ENCODE results near the gene ANO9.
A peak's percentile ranks its signal among the peaks of the same experiment; 100 is the strongest.

ANO9 gene

DNA sequence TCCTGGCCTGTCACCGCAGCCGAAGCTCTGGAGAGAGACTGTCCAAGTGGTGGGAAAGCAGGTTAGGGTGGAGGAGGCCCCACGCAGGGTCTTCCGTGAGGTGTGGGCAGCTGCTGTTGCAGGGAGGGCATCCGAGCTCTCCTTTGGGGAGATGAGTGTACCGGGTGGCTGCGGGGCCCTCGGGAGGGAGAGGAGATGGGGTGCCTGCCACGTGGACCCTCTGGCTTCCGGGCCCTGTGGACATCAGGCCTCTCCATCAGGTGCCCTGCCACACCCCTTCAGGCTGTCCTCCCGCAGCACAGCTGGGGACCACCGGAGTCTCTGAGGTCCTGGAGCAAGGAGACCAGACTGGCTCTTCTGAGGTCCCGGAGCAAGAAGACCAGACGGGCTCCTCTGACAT lies 9.9 kb upstream of the ANO9 start:
- no peak overlapping the region for H3K4me3 ChIP-seq (ENCODE audit: low read depth, low read length)
- TF ChIP-seq, protein P1, sequence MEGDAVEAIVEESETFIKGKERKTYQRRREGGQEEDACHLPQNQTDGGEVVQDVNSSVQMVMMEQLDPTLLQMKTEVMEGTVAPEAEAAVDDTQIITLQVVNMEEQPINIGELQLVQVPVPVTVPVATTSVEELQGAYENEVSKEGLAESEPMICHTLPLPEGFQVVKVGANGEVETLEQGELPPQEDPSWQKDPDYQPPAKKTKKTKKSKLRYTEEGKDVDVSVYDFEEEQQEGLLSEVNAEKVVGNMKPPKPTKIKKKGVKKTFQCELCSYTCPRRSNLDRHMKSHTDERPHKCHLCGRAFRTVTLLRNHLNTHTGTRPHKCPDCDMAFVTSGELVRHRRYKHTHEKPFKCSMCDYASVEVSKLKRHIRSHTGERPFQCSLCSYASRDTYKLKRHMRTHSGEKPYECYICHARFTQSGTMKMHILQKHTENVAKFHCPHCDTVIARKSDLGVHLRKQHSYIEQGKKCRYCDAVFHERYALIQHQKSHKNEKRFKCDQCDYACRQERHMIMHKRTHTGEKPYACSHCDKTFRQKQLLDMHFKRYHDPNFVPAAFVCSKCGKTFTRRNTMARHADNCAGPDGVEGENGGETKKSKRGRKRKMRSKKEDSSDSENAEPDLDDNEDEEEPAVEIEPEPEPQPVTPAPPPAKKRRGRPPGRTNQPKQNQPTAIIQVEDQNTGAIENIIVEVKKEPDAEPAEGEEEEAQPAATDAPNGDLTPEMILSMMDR (IDR thresholded peaks at IDR 0.05; ENCODE audit: borderline replicate concordance, insufficient read depth, low read depth, low read length): no peak

DNA sequence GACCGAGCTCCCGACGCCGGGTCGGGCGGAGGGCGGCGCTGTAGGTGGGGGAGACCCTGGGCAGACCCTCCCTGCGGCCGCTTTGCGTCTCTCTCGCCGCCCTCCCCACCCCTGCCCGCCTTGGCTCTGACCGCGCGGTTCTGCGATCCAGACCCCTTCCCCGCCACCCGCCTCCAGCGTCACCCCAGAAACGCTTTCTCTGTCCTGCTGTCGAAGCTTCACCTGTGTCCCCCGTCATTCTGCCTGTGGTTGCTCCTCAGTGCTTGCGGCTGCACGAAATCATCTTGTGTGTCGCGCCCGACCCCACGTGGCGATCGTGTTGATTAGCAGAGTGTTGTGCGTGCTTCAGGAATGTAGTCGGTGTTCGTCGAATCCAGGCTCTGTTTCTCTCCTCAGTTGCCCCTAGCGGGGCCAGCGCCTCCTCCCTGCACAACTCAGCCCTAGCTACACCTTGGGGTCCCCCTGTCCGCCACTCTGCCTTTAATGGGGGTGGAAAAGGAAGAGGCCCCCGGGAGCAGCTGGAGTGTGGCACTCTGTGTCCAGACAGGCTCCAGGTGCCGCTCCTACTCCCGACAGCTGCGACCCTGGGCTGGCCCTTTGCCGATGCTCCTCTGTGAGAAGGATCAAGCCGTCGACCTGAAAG lies 9.1 kb upstream of the ANO9 start:
- peak overlapping the region; percentile 90 for H3K4me3 ChIP-seq (ENCODE audit: low read depth, low read length)
- TF ChIP-seq, protein P1 (IDR thresholded peaks at IDR 0.05; ENCODE audit: borderline replicate concordance, insufficient read depth, low read depth, low read length): 0 out of 2 replicates have a peak, but pooled peaks have one; percentile 25

DNA sequence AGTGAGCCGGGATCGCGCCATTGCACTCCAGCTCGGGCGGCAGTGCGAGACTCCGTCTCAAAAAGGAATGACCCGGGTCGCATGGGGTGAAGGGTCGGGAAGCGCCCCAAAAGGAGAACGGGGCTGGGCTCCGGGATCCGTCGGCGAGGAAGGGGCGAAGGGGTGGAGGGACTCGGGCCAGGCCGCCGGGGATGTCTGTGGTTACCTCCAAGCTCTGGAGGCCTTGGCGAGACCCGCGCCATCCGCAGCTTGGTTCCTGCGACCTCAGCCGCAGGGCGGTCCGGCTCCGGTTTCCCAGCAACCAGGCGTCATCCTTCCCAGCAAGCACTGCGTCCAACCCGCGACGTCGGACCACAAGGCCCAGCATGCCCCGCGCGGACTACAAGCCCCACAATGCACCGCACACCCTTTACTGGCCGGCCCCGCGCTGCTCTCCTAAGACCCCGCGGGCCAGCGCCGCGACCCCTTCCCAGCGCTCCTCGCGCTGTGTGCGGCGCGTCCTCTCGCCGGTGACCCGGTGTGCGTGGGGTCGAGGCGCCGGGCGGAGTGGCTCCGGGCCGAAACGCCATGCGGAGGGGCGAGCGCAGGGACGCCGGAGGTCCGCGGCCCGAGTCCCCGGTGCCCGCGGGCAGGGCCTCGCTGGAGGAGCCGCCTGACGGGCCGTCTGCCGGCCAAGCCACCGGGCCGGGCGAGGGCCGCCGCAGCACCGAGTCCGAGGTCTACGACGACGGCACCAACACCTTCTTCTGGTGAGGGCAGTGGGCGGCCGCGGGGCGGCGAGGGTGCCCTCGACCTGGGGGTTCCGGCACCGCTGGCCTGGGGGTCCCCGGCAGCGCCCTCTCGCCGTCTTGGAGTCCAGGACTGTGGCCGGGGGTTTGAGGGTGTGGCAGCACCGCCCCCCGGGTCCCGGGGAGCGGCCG lies 8.3 kb upstream of the ANO9 start, which contains the start of gene PTDSS2:
Gene PTDSS2, plus strand, starts transcription at position 391 of the 920 bp plus-strand sequence. Its CDS starts 177 bp downstream, at position 568.
- TF ChIP-seq, protein P1 (IDR thresholded peaks at IDR 0.05; ENCODE audit: borderline replicate concordance, insufficient read depth, low read depth, low read length): 0 out of 2 replicates have a peak, but pooled peaks have one; percentile 3

DNA sequence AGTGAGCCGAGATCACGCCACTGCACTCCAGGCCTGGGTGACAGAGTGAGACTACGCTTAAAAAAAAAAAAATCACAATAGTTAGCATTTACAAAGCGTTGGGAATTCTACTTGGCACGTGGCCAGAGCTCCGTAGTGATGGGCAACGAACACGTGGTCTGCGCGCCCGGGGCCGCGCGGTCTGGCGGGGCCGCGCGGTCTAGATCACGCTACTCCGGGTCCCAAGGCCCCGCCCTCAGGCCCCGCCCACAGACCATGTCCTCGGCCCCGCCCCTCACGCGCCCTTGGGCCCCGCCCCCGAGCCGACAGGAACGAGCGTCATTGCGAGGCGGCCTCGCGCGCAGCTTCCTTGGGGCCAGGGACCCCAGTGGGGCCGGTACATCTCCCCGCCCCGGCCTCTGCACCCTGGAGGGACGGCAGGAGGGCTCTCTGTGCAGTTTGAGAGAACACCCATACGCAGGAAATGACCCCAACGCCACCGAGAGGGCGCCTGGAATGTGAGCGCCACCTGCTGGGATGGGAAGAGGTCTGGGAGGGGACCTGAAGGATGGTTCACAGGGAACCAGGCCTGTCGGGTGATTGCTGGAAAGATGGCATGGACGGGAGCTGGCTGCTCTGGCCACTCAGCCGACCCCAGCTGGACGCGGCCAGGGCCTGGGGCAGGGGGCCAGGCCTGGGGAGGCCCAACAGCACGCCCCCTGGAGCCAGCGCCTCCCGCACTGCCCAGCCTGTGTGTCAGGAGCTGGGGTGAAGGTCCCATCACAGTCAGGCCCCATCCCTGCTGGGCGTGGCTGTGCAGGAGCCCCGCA lies 6.3 kb upstream of the ANO9 start:
- H3K4me3 ChIP-seq (ENCODE audit: low read depth, low read length): peak overlapping the region; percentile 68
- TF ChIP-seq, protein P1 (IDR thresholded peaks at IDR 0.05; ENCODE audit: borderline replicate concordance, insufficient read depth, low read depth, low read length): peak; percentile 84

More for the DNA sequence above, 8.3 kb upstream of the ANO9 start, which contains the start of gene PTDSS2:
- peak within 1 kb of the TSS; percentile 90 for H3K4me3 ChIP-seq (ENCODE audit: low read depth, low read length)

DNA sequence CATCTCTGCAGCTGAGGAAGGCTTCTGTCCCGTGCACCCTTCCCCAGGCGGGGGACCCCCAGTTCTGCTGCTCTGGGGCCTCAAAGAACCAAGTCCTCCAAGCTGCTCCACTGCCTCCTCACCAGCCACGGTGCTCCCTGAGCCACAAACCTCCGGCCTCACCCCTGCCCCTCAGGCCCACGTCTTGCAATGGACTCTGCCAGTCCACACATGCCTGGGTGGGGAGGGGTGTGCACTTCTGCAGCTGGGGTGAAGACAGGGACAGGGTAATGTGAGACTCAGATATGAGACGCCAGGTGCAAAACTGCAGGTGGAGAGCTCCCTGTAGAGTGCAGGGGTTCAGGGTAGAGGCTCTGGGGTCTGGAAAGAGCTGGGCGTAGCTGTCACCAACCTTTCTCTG lies 5.1 kb upstream of the ANO9 start:
- TF ChIP-seq, protein P1 (IDR thresholded peaks at IDR 0.05; ENCODE audit: borderline replicate concordance, insufficient read depth, low read depth, low read length): no peak

DNA sequence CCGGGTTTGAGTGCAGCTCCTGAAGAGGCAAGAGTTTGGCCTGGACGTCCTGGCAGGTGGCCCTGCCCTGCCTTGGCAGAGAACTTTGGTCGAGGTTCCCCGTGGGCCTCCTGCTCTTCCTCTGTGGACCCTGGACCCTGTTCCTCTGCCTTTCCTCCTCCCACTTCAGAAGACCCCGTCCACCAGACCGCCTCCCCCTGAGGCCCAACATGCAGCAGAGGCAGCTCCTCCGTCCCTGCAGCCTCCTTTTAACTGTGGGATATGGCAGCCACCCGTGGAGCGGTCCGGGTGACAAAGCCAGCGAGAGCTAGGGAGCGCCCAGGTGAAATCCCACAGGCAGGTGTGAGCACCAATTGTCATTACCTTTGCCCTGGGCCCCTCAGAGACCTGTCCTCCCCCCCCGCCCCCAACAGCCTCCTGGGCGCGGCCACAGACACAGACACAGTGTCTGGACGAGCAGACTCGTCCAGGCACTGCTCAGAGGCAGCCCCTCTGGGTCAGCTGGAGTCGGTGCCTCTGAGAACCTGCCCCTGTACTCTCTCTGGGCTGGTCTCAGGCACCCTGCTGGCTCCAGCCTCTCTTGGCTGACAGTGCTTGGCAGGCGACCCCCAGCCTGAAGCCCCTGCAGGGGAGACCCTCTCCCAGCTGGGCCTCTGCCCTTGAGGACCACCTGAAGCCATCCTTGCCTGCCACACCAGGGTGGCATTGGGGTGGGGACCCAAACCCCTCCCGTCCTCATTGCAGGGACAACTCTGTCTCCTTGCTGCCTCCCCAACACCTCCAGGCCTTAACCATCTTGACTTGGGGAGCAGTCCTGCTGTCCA lies 4.2 kb upstream of the ANO9 start:
- TF ChIP-seq, protein P1 (IDR thresholded peaks at IDR 0.05; ENCODE audit: borderline replicate concordance, insufficient read depth, low read depth, low read length): no peak
- no peak overlapping the region for H3K4me3 ChIP-seq (ENCODE audit: low read depth, low read length)

More for the DNA sequence above, 5.1 kb upstream of the ANO9 start:
- H3K4me3 ChIP-seq (ENCODE audit: low read depth, low read length): no peak overlapping the region

All from GM12875 (cell line).